K562 (cell line): ENCODE data around the gene ZG16B. TPM values are rescaled to one million over a fixed set of nuclear protein-coding genes. Genes with fewer than 3 reads are reported as not detected.

Source experiments
- CAMTA2 ChIP-seq: fragments of 250-450 bp; sonication (Bioruptor Pico); conservative IDR thresholded peaks from 2 replicates; pipeline ENCODE4 v1.5.1; 2022
- CHD4 ChIP-seq: fragments of 200-600 bp; sonication (generic); IDR thresholded peaks from 3 replicates; pipeline ENCODE4 v1.6.1; 2012; ENCODE audit warnings: low read depth, mild to moderate bottlenecking, mixed read lengths, low read length, inconsistent platforms; ENCODE audit not compliant: insufficient read depth, insufficient replicate concordance, poor library complexity, severe bottlenecking
- CSDE1 ChIP-seq, 2 experiments: fragments of 450-650 bp; IDR thresholded peaks; 2 replicates each; pipeline ENCODE4 v1.6.1; 2016; ENCODE audit warnings: mild to moderate bottlenecking in 1 of 2
- HOXB6 ChIP-seq: fragments of 250-450 bp; sonication (Bioruptor Pico); IDR thresholded peaks from 2 replicates; pipeline ENCODE4 v1.5.1; 2022; ENCODE audit warnings: mild to moderate bottlenecking, borderline replicate concordance
- ILF3 ChIP-seq: fragments of 450-650 bp; IDR thresholded peaks from 2 replicates; pipeline ENCODE4 v1.6.1; 2018; ENCODE audit warnings: antibody characterized with exemption, mild to moderate bottlenecking, moderate library complexity, borderline replicate concordance
- MCM3 ChIP-seq: fragments of 450-650 bp; IDR thresholded peaks from 2 replicates; pipeline ENCODE4 v1.6.1; 2016
- PRDM10 ChIP-seq: fragments of 450-650 bp; IDR thresholded peaks from 2 replicates; pipeline ENCODE4 v1.6.1; 2018; ENCODE audit not compliant: partially characterized antibody
- SIN3B ChIP-seq: fragments of 450-650 bp; IDR thresholded peaks from 2 replicates; pipeline ENCODE4 v1.6.1; 2017; ENCODE audit warnings: low read depth, mild to moderate bottlenecking, moderate library complexity
- ZFP91 ChIP-seq: sonication (generic); formaldehyde crosslinking; IDR thresholded peaks from 2 replicates; pipeline ENCODE4 v1.8.0; 2022; ENCODE audit warnings: mild to moderate bottlenecking, missing genetic modification reagents
- ZNF174 ChIP-seq: fragments of 250-450 bp; sonication (Bioruptor Pico); IDR thresholded peaks from 2 replicates; pipeline ENCODE4 v1.4.0; 2020; ENCODE audit warnings: mild to moderate bottlenecking
- ZNF407 ChIP-seq: fragments of 450-650 bp; IDR thresholded peaks from 2 replicates; pipeline ENCODE4 v1.6.1; 2016; ENCODE audit warnings: low read depth
- ZNF511 ChIP-seq: sonication (generic); formaldehyde crosslinking; IDR thresholded peaks from 2 replicates; pipeline ENCODE4 v1.8.0; 2022; ENCODE audit warnings: mild to moderate bottlenecking, missing genetic modification reagents
- ZNF77 ChIP-seq: fragments of 250-450 bp; sonication (Bioruptor Pico); IDR thresholded peaks from 2 replicates; pipeline ENCODE4 v1.5.0; 2020
- polyA plus RNA-seq, 8 experiments: library from polyadenylated mRNA; depleted of rRNA in 4 of 8; stranded (reverse) in 5 of 8; unstranded in 3 of 8; fragments of >200 nt; fragmentation: Nextera tagmentation in 2 of 8; fragmentation: Illumina TruSeq in 1 of 8; extraction: Ambion mirVana in 2 of 8; extraction: Trizol in 1 of 8; gene quantifications; 2 replicates each; pipeline versions ENCODE4 v1.2.1 to v1.2.3, GENCODE V29; 2011 to 2014; ENCODE audit warnings: inconsistent platforms in 1 of 8, missing spikeins in 1 of 8
- total RNA-seq, 7 experiments: library from RNA; depleted of rRNA in 6 of 7; stranded (reverse); fragments of >200 nt in 6 of 7; fragmentation: Illumina TruSeq in 2 of 7; extraction: Trizol in 2 of 7; gene quantifications; 2 replicates each; pipeline versions ENCODE4 v1.2.1 to v1.2.3, GENCODE V29; 2011 to 2021; ENCODE audit warnings: low replicate concordance in 1 of 7

Gene ZG16B
- total and polyA plus RNA-seq, 9 of the 15 experiments (the other 6 are each of a cell fraction or from before 2014, with no cell fraction given) = 0.25 to 0.43 (median 0.34) TPM; not detected in 5

- TF ChIP-seq CAMTA2 (CRISPR knock-in tag) (0 out of 2 replicates have a peak, but pooled peaks have one; percentile 25), ZNF407 (no peak), ILF3 (no peak), HOXB6 (CRISPR knock-in tag) (no peak), ZFP91 (CRISPR knock-in tag) (no peak), CHD4 (no peak), ZNF77 (CRISPR knock-in tag) (no peak), ZNF174 (CRISPR knock-in tag) (no peak), CSDE1 (IDR thresholded peaks at IDR 0.05) (no peak), MCM3 (no peak), ZNF511 (CRISPR knock-in tag) (no peak; the same call in 1 of the 2 replicates), PRDM10 (no peak), SIN3B (peak; percentile 99)
These were observed 38.1 kb downstream of the ZG16B start (continued) for GRCh38 chr16:2867987-2868789.
